MCF 10A (cell line): ENCODE measurements around the gene KCNS3. TPM values are rescaled to one million over a fixed set of nuclear protein-coding genes. Genes with fewer than 3 reads are reported as not detected.

Source experiments
- BruUV-seq: library from RNA; stranded (reverse); fragments of 400-500 nt; replicated peaks from 2 replicates; lab custom pipeline; 2021; lab: Mats Ljungman, UMichigan
- CTCF ChIA-PET: fragments of 300-600 bp; sonication (Branson Sonifier 250); formaldehyde crosslinking; extraction: SDS; loops from one replicate; lab custom pipeline; 2021; ENCODE audit warnings: antibody characterized with exemption, inconsistent platforms; lab: Yijun Ruan, JAX
- POLR2A ChIA-PET: fragments of 300-600, 350-650 bp; sonication (Branson Sonifier 250); formaldehyde crosslinking; extraction: SDS; loops from one replicate; lab custom pipeline; 2020; ENCODE audit warnings: antibody characterized with exemption, inconsistent platforms; lab: Yijun Ruan, JAX
- DNase-seq: peaks from one replicate; pipeline ENCODE4 v3.0.0-alpha.2; 2018; ENCODE audit not compliant: unreplicated experiment
- H3K27ac Mint-ChIP-seq: one replicate; pipeline ENCODE4 v1.8.0; 2022; ENCODE audit warnings: mild to moderate bottlenecking, low read depth, mixed read lengths; ENCODE audit not compliant: unreplicated experiment
- H3K27me3 Mint-ChIP-seq: one replicate; pipeline ENCODE4 v1.8.0; 2022; ENCODE audit warnings: mixed read lengths; ENCODE audit not compliant: insufficient read depth, unreplicated experiment
- H3K36me3 Mint-ChIP-seq: one replicate; pipeline ENCODE4 v1.8.0; 2022; ENCODE audit warnings: mild to moderate bottlenecking, moderate library complexity, mixed read lengths; ENCODE audit not compliant: insufficient read depth, unreplicated experiment
- H3K4me1 Mint-ChIP-seq: one replicate; pipeline ENCODE4 v1.8.0; 2022; ENCODE audit warnings: mixed read lengths; ENCODE audit not compliant: insufficient read depth, unreplicated experiment
- H3K4me3 Mint-ChIP-seq: one replicate; pipeline ENCODE4 v1.8.0; 2022; ENCODE audit warnings: mild to moderate bottlenecking, moderate library complexity, mixed read lengths; ENCODE audit not compliant: unreplicated experiment
- H3K9me3 Mint-ChIP-seq: one replicate; pipeline ENCODE4 v1.8.0; 2022; ENCODE audit warnings: mixed read lengths; ENCODE audit not compliant: unreplicated experiment
- CTCF ChIP-seq: fragments of 200-600 bp; IDR thresholded peaks from one replicate; pipeline ENCODE4 v1.8.0; 2022; ENCODE audit warnings: antibody characterized with exemption, mild to moderate bottlenecking; ENCODE audit not compliant: unreplicated experiment
- intact Hi-C: fragments of 100-400 bp; cut with micrococcal nuclease; formaldehyde crosslinking; loops from 2 replicates; pipeline ENCODE4 v1.14.1; 2022
- total RNA-seq: library from RNA; stranded (reverse); gene quantifications from 2 replicates; pipeline ENCODE4 v1.2.3, GENCODE V29; 2022

The KCNS3 gene
- total RNA-seq, 1 experiment from 2014 or later, result 0.84 TPM

DNA sequence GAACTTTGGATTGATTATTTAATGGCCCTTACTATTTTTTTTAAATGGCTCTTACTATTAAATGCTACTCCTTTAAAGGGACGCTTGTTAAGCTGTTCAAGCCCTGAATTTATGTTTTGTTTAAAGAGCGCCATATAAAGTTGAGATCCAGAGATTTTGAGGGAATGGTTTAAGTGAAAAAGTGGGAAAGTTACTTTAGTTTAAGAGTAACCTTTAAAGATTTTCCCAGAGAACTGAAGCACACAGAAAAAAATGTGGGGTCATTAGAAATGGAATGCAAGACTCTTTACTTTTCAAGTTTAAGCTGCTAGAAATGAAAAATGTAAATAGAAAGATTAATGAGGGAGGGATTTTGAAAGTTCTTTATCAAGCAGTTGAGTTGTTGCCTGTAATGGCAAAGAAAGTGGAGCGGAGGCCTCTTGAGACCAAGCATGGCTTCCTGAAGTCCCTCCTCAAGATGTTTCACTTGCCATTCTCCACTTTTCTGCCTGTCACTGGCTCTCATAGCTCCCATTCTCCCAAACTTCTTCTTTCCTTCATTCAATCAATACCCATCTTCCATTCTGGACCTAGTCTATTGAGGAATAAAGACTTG lies 93.2 kb downstream of the KCNS3 start:
- no TSS peak for BruUV-seq
- CTCF ChIA-PET, result interaction anchor here (0.6 kb wide), 1 partner anchor 215 kb away, joined by 3 read pairs; no protein-coding TSS in a partner anchor
- no peaks in the 10 kb centered on the region for H3K36me3 Mint-ChIP-seq

GRCh38 chr2:17972991-17973390 lies 94.5 kb downstream of the KCNS3 start:
- DNase-seq, result no peak
- Mint-ChIP-seq H3K27ac (no peak overlapping the region), H3K4me1 (peaks cover 12% of the 10 kb centered on the region), H3K36me3 (no peaks in the 10 kb centered on the region), H3K4me3 (no peak overlapping the region), H3K27me3 (no peaks in the 10 kb centered on the region), H3K9me3 (no peaks in the 10 kb centered on the region)
- no peak for TF ChIP-seq CTCF
- ChIA-PET POLR2A (no interaction called here), CTCF (interaction anchor here (0.6 kb wide), 4 partner anchors 28 to 120 kb away, joined by 3 to 4 read pairs (median 3); no protein-coding TSS in a partner anchor)
- no TSS peak for BruUV-seq
- intact Hi-C loops, result no loop called here

More for the DNA sequence above, 93.2 kb downstream of the KCNS3 start:
- POLR2A ChIA-PET, result no interaction called here
- no peaks in the 10 kb centered on the region for H3K27me3 Mint-ChIP-seq
- H3K9me3 Mint-ChIP-seq, result no peaks in the 10 kb centered on the region
- no peak for DNase-seq
- no peak for TF ChIP-seq CTCF
- intact Hi-C loops, result no loop called here
- no peak overlapping the region for H3K27ac Mint-ChIP-seq
- H3K4me1 Mint-ChIP-seq, result no peaks in the 10 kb centered on the region
- H3K4me3 Mint-ChIP-seq, result no peak overlapping the region

DNA sequence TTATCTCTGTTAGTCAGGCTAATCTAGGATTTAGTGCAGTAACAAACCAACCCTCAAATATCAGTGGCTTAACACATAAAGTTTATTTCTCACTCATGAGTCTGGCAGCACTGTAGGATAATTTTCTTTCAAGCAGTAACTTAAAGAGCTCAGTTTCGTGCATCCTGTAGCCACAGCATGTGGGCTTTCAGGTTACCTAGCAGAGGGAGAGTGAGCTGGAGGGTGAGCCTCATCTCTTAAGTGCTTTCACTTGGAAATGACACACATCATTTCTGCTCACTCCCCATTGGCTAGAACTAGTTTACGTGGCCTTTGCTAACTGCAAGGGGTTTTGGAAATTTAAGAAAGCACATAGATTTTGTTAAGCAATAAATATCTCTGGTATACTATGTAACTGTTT lies 96.9 kb downstream of the KCNS3 start:
- no peaks in the 10 kb centered on the region for H3K9me3 Mint-ChIP-seq
- no peak overlapping the region for H3K4me3 Mint-ChIP-seq
- intact Hi-C loops, result loop anchor here (5.0 kb wide), 1 partner anchor 72 kb away; no protein-coding TSS in a partner anchor
- H3K27ac Mint-ChIP-seq, result no peak overlapping the region
- no peak for TF ChIP-seq CTCF
- POLR2A ChIA-PET, result no interaction called here
- H3K36me3 Mint-ChIP-seq, result no peaks in the 10 kb centered on the region
- no TSS peak for BruUV-seq
- DNase-seq, result no peak
- CTCF ChIA-PET, result interaction anchor here (1.1 to 1.2 kb wide), 2 partner anchors 32 to 174 kb away, joined by 3 to 5 read pairs; no protein-coding TSS in a partner anchor
- H3K4me1 Mint-ChIP-seq, result peaks cover 12% of the 10 kb centered on the region
- H3K27me3 Mint-ChIP-seq, result no peaks in the 10 kb centered on the region

GRCh38 chr2:17976871-17977746 lies 98.6 kb downstream of the KCNS3 start:
- intact Hi-C loops, result loop anchor here (5.0 kb wide), 1 partner anchor 70 kb away; no protein-coding TSS in a partner anchor
- Mint-ChIP-seq H3K27ac (peak overlapping the region; percentile 67), H3K27me3 (no peaks in the 10 kb centered on the region), H3K4me1 (peaks cover 12% of the 10 kb centered on the region), H3K9me3 (no peaks in the 10 kb centered on the region), H3K4me3 (no peak overlapping the region), H3K36me3 (no peaks in the 10 kb centered on the region)
- ChIA-PET POLR2A (interaction anchor here (0.7 kb wide), 1 partner anchor 97 kb away, joined by 3 read pairs; no protein-coding TSS in a partner anchor), CTCF (interaction anchor here (1.2 kb wide), 1 partner anchor 34 kb away, joined by 3 read pairs; no protein-coding TSS in a partner anchor)
- no peak for TF ChIP-seq CTCF
- no TSS peak for BruUV-seq
- DNase-seq, result peak; percentile 81
